PFSK-1 (cell line): ENCODE results near the gene PIGV.

Source experiments
- FOXP2 ChIP-seq: optimal IDR thresholded peaks from 2 replicates; pipeline ENCODE3; 2011; ENCODE audit warnings: borderline replicate concordance, control low read depth, inconsistent platforms; ENCODE audit not compliant: insufficient read depth; ENCODE audit errors: extremely low read length, extremely low read depth
- POLR2AphosphoS5 ChIP-seq: IDR thresholded peaks from 2 replicates; pipeline ENCODE4 v1.6.1; 2012; ENCODE audit warnings: low read depth, mild to moderate bottlenecking, control low read depth, low read length, moderate library complexity
- SIN3A ChIP-seq: IDR thresholded peaks from 2 replicates; pipeline ENCODE4 v1.6.1; 2012; ENCODE audit warnings: mild to moderate bottlenecking, low read length, moderate library complexity, borderline replicate concordance; ENCODE audit not compliant: insufficient read depth
- TAF1 ChIP-seq: IDR thresholded peaks from 2 replicates; pipeline ENCODE4 v1.6.1; 2012; ENCODE audit warnings: low read length, control low read depth, borderline replicate concordance; ENCODE audit not compliant: insufficient read depth
- TF ChIP-seq, protein P1 (sequence below), 2 experiments: IDR thresholded peaks; 2 replicates each; pipeline versions ENCODE4 v1.6.1 to v1.8.0; 2011 to 2012; ENCODE audit warnings: low read depth in 2 of 2, low read length in 2 of 2, control low read depth in 1 of 2, inconsistent platforms in 1 of 2, mild to moderate bottlenecking in 1 of 2, moderate library complexity in 1 of 2; ENCODE audit not compliant: insufficient read depth in 1 of 2

PIGV gene

DNA sequence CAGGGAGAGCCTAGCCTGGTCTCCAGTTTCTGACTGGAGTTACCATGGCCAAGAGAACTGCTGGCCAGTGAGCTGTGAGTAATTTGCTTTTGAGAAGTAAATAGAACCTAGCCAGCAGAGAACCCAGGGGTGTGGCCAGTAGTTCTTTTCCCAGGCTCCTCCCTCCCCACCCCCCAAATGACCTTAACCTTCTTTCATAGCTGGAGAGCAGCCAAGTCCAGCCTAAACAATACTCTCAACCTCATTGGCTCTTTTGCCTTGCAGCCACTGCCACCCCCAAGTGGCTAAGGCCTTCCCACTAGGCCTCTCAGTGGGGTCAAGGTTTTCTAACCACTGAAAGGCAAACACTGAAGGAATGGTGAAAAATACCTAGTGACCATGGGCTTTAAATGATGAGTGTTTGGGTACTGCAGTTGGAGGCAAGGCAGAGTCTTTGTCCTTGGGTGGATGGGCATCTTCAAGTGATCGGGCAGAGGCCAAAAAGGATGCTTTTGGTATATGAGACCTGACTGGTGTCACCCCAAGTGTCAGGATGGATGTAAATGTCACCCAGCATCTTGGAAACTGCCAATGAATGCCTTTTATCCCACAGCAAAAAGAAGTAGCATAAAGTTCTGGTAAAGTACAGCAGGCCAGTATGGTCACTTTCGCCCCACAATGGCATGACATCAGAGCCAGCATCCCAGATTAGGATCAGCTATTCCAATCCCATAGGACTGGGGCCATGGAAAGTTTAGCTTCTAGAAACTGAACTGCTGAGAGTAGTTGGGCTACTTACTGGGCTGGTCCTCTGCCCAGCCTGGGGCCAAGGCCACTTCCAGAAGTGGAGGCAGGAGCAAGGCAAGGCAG lies 3.5 kb upstream of the PIGV start:
- TF ChIP-seq SIN3A, result no peak
- TF ChIP-seq TAF1, result no peak
- no peak for TF ChIP-seq POLR2AphosphoS5
- TF ChIP-seq, protein P1, sequence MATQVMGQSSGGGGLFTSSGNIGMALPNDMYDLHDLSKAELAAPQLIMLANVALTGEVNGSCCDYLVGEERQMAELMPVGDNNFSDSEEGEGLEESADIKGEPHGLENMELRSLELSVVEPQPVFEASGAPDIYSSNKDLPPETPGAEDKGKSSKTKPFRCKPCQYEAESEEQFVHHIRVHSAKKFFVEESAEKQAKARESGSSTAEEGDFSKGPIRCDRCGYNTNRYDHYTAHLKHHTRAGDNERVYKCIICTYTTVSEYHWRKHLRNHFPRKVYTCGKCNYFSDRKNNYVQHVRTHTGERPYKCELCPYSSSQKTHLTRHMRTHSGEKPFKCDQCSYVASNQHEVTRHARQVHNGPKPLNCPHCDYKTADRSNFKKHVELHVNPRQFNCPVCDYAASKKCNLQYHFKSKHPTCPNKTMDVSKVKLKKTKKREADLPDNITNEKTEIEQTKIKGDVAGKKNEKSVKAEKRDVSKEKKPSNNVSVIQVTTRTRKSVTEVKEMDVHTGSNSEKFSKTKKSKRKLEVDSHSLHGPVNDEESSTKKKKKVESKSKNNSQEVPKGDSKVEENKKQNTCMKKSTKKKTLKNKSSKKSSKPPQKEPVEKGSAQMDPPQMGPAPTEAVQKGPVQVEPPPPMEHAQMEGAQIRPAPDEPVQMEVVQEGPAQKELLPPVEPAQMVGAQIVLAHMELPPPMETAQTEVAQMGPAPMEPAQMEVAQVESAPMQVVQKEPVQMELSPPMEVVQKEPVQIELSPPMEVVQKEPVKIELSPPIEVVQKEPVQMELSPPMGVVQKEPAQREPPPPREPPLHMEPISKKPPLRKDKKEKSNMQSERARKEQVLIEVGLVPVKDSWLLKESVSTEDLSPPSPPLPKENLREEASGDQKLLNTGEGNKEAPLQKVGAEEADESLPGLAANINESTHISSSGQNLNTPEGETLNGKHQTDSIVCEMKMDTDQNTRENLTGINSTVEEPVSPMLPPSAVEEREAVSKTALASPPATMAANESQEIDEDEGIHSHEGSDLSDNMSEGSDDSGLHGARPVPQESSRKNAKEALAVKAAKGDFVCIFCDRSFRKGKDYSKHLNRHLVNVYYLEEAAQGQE (IDR thresholded peaks at IDR 0.05; ENCODE audit: insufficient read depth in 1 of 2, low read depth in 2 of 2, low read length in 2 of 2), result no peak
- no peak for TF ChIP-seq FOXP2

DNA sequence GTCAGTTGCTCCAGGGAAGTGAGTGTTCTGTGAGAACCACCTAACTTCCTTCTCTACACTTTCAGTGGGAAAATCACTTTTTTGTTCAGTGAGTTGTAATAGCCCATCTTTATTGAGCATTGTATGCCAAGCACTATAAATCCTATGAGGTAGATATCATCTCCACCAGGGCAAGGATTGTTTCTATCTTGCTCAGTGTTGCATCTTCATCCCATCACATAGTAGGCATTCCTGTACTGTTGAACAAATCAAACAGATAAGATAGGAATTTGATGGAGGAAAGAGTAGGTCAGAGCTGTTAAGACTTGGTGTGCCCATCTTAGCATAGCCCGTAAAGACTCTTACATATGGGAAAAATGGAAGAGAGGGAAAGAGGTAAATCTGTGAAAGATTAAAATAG lies 2.9 kb upstream of the PIGV start:
- TF ChIP-seq POLR2AphosphoS5 (no peak), FOXP2 (no peak)

DNA sequence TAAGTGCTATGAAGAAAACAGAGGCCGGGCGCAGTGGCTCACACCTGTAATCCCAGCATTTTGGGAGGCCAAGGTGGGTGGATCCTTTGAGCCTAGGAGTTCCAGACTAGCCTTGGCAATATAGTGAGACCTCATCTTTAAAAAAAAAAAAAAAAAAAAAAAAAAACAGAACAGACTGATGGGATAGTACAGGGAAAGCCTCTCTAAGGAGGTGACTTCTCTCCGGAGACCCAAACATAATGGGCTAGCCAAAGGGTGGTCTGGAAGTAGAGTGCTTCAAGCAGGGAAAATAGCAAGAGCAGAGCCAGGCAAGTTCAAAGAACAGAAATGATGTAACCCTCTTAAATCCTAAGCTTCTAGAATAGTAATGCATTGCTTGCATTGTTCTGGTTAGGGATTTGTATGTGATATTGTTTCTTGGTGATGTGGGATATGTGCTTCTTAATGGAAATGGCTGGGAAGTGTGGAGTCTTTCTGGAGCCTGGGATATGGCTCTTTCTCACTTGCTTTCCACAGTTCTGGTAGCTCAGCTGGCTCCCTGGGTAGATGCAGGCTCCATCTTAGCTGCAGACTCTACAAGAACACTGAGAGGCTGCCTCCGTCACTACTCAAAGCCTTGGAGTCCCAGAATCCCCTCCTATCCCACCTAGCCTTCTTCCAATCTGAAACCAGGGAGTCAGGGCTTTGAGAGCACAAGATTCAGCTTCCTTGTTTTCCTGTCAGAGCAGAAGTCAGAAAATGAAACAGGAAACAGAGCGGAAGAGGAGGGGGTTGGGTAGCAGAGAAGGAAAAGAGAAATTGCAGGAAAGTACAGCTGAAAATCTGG lies 1.9 kb upstream of the PIGV start:
- peak; percentile 44 for TF ChIP-seq POLR2AphosphoS5
- no peak for TF ChIP-seq FOXP2
- peak; percentile 94 for TF ChIP-seq SIN3A
- TF ChIP-seq, protein P1 (IDR thresholded peaks at IDR 0.05; ENCODE audit: insufficient read depth in 1 of 2, low read depth in 2 of 2, low read length in 2 of 2), result no peak; a peak in 1 of 4 replicates
- TF ChIP-seq TAF1, result peak; percentile 36; the same call in 1 of the 2 replicates

DNA sequence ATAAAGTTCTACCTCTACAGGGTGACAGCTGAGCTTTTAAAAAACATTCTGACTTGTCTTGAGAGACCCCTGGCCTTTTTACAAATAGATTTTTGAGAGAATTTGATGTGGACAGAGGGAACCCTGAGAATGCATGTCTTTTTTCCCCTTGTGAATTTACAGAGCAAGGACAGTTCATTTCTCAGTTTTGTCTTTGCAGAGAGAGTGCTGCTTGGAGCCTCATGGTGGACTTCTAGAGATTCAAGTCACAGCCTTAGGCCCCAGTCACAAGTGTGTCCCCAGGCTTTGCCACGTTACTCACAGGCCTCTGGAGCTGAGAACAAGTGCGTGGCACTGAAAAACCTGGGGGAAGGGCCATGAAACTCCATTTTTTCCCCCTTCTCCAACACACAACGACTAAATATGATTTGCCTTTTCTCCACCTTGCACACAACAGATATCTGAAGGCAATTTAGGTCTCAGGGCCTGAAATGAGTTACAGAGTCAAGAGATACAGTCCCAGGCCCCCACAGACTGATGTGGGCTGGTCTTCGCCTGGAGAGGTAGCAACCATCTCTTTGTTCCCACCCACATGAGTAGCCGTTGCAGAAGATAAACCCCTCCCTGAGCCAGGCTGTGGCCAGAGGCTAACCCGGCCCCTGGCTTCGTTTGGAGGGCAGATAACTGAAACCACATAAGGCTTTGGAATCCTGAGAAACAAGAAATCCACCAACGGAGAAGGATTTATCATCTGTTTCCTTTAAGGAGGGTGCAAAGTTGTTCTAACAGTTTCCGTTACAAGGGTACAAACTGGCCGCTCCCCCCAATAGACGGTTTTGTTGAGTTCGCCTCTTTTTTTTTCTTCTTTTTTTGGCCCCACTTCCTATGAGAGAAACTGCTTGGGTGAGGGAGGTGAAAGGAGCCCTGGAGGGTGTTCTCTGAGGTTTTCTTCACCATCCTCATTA lies 1.0 kb upstream of the PIGV start:
- TF ChIP-seq FOXP2 (no peak), POLR2AphosphoS5 (peak; percentile 79), TAF1 (peak; percentile 15; the same call in 1 of the 2 replicates)

DNA sequence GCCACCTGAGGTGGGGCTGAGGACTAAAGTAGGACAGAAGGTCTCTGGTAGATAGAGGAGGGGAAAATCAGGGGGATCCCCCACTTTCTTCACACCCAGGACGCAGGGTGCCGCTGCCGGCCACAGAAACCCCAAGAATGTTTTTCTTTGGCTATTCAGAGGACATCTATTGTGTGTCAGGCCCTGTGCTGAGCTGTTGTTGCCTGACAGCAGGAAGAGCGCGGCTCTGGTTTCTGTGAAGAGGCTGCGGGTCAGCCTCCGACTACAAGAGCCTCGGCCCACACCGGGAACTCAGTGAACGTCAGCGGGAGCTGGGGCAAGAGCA lies 407 bp upstream of the PIGV start:
- TF ChIP-seq, protein P1 (IDR thresholded peaks at IDR 0.05; ENCODE audit: insufficient read depth in 1 of 2, low read depth in 2 of 2, low read length in 2 of 2), result no peak
- TF ChIP-seq FOXP2, result no peak
- TF ChIP-seq TAF1, result no peak
